Neural cell (in vitro differentiated cells): Measurements from ENCODE around the gene TDRKH. TPM values are rescaled to one million over a fixed set of nuclear protein-coding genes. Genes with fewer than 3 reads are reported as not detected.

Experiments used
- H2AFZ ChIP-seq: fragments of 200-600, 300-800 bp; sonication (generic), shearing (Covaris generic); 2 replicates; pipeline ENCODE4 v1.6.0; 2014; ENCODE audit warnings: low read depth, mild to moderate bottlenecking, antibody characterized with exemption, low read length, moderate library complexity
- H3F3A ChIP-seq: fragments of 200-600 bp; shearing (Covaris generic); 2 replicates; pipeline ENCODE4 v1.6.1; 2016; ENCODE audit warnings: mild to moderate bottlenecking, moderate library complexity, mixed read lengths, antibody characterized with exemption, low read length; ENCODE audit not compliant: insufficient read depth, poor library complexity, severe bottlenecking
- H3K27ac ChIP-seq: fragments of 200-600, 300-800 bp; sonication (generic), shearing (Covaris generic); 2 replicates; pipeline ENCODE4 v1.5.1; 2014; ENCODE audit warnings: mild to moderate bottlenecking, low read length, moderate library complexity
- H3K27me3 ChIP-seq: fragments of 300-800, 200-600 bp; sonication (generic), shearing (Covaris generic); 2 replicates; pipeline ENCODE4 v1.6.0; 2014; ENCODE audit warnings: mild to moderate bottlenecking, low read depth, low read length, moderate library complexity; ENCODE audit not compliant: insufficient read depth
- H3K36me3 ChIP-seq: fragments of 300-800, 200-600 bp; sonication (generic), shearing (Covaris generic); 2 replicates; pipeline ENCODE4 v1.5.1; 2014; ENCODE audit warnings: mild to moderate bottlenecking, antibody characterized with exemption, low read length, moderate library complexity; ENCODE audit not compliant: insufficient read depth
- H3K4me2 ChIP-seq: fragments of 300-800, 200-600 bp; sonication (generic), shearing (Covaris generic); 2 replicates; pipeline ENCODE4 v1.6.0; 2014; ENCODE audit warnings: mild to moderate bottlenecking, low read length
- H3K4me3 ChIP-seq: fragments of 300-800, 200-600 bp; sonication (generic), shearing (Covaris generic); 2 replicates; pipeline ENCODE4 v1.5.1; 2014; ENCODE audit warnings: mild to moderate bottlenecking, low read length, moderate library complexity
- H3K79me2 ChIP-seq: fragments of 200-600 bp; shearing (Covaris generic); replicated peaks from 2 replicates; pipeline ENCODE4 v1.6.0; 2014; ENCODE audit warnings: mild to moderate bottlenecking, low read length, moderate library complexity; ENCODE audit not compliant: insufficient read depth
- H3K9ac ChIP-seq: fragments of 300-800, 200-600 bp; sonication (generic), shearing (Covaris generic); 2 replicates; pipeline ENCODE4 v1.6.1; 2016; ENCODE audit warnings: mild to moderate bottlenecking, low read length, mixed read lengths
- H3K9me2 ChIP-seq: fragments of 200-600 bp; shearing (Covaris generic); 2 replicates; pipeline ENCODE4 v1.6.1; 2016; ENCODE audit warnings: mild to moderate bottlenecking, low read length, mixed read lengths; ENCODE audit not compliant: insufficient read depth
- H3K9me3 ChIP-seq: fragments of 200-600, 300-800 bp; sonication (generic), shearing (Covaris generic); 2 replicates; pipeline ENCODE4 v1.6.1; 2016; ENCODE audit warnings: mild to moderate bottlenecking, mixed run types, low read length, moderate library complexity, mixed read lengths
- H4K20me1 ChIP-seq: fragments of 200-600 bp; shearing (Covaris generic); 2 replicates; pipeline ENCODE4 v1.6.1; 2016; ENCODE audit warnings: mild to moderate bottlenecking, mixed run types; ENCODE audit not compliant: insufficient read depth
- CTCF ChIP-seq: fragments of 450-650 bp; IDR thresholded peaks from 2 replicates; pipeline ENCODE4 v1.5.1; 2014; ENCODE audit warnings: antibody characterized with exemption, mild to moderate bottlenecking, moderate library complexity; ENCODE audit not compliant: poor library complexity, severe bottlenecking
- EP300 ChIP-seq: fragments of 450-650 bp; conservative IDR thresholded peaks from 2 replicates; pipeline ENCODE4 v1.6.1; 2014; ENCODE audit warnings: antibody characterized with exemption, mild to moderate bottlenecking, moderate library complexity; ENCODE audit not compliant: poor library complexity, severe bottlenecking
- EZH2 ChIP-seq: fragments of 200-600, 300-800 bp; shearing (Covaris generic), sonication (generic); IDR thresholded peaks from 2 replicates; pipeline ENCODE4 v1.6.1; 2014; ENCODE audit warnings: antibody characterized with exemption, low read length, borderline replicate concordance, mild to moderate bottlenecking; ENCODE audit not compliant: insufficient read depth, poor library complexity, severe bottlenecking
- MXI1 ChIP-seq: fragments of 450-650 bp; conservative IDR thresholded peaks from 2 replicates; pipeline ENCODE4 v1.6.1; 2014; ENCODE audit warnings: antibody characterized with exemption, mild to moderate bottlenecking; ENCODE audit not compliant: poor library complexity, severe bottlenecking
- POLR2AphosphoS5 ChIP-seq: IDR thresholded peaks from 2 replicates; pipeline ENCODE4 v1.6.1; 2012
- RAD21 ChIP-seq: fragments of 450-650 bp; conservative IDR thresholded peaks from 2 replicates; pipeline ENCODE4 v1.6.1; 2014; ENCODE audit warnings: antibody characterized with exemption, mild to moderate bottlenecking, moderate library complexity
- REST ChIP-seq: IDR thresholded peaks from 2 replicates; pipeline ENCODE4 v1.6.1; 2012; ENCODE audit warnings: borderline replicate concordance
- SMC3 ChIP-seq: fragments of 450-650 bp; conservative IDR thresholded peaks from 2 replicates; pipeline ENCODE4 v1.6.1; 2014; ENCODE audit warnings: antibody characterized with exemption, mild to moderate bottlenecking, moderate library complexity; ENCODE audit not compliant: poor library complexity
- TAF1 ChIP-seq: IDR thresholded peaks from 2 replicates; pipeline ENCODE4 v1.6.1; 2012; ENCODE audit warnings: low read depth
- polyA plus RNA-seq: library from polyadenylated mRNA; depleted of rRNA; stranded (reverse); fragments of >200 nt; gene quantifications from 2 replicates; pipeline ENCODE4 v1.2.3, GENCODE V29; 2014

Gene TDRKH
- polyA plus RNA-seq, 1 donor from 2014 or later: 19.5 TPM

DNA sequence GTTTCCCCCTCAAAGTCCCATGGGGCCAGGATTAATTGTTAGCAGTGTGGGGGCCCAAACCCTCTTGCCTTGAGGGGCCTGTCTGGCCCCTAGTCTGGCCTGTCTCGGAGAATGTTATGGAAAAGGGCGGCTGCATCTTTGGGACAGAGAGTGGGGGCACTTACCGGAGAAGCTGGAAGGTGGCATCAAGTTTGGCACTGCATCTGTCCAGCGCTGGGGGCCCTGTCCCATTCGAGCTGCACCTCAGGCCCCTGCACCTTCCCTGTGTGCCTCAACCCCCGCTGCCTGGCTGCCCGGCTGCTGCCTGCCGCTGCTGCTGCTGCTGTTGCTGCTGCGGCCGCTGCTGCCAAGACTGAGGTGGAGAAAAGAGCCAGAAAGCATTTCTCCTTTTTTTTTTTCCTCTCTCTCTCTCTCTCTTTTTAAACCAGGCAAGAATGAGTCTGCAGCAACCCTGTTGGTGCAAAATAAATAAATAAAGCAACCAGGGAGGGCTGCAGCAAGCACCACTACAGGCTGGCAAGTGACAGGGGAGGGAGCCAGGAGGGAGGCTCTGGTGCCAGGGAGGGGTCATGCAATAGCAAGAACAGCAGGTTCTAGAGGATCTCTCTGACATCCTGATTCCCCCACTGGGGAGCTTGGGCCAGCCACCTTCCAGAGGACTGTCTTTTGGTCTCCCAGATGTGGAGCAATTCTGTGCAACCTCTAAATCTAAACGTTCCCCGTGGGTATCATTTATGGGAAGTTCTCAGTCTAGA, 14.9 kb upstream of the TDRKH start, which contains the start of gene LINGO4:
Gene LINGO4, minus strand, starts transcription at position 354 of the 755 bp plus-strand sequence. CDS start 2,715 bp downstream, outside the sequence.
- no peak for TF ChIP-seq SMC3
- TF ChIP-seq CTCF: no peak
- no peak for TF ChIP-seq RAD21
- no peak for TF ChIP-seq POLR2AphosphoS5
- TF ChIP-seq EZH2: no peak
- TF ChIP-seq EP300: no peak
- no peak for TF ChIP-seq TAF1
- no peak for TF ChIP-seq MXI1
- TF ChIP-seq REST: no peak
- Histone ChIP-seq H2AFZ (no peak within 1 kb of the TSS), H3K9me2 (no peaks in the 10 kb centered on the region), H3K9me3 (no peaks in the 10 kb centered on the region), H3F3A (no peaks in the 10 kb centered on the region), H3K4me3 (no peak within 1 kb of the TSS), H3K27me3 (no peaks in the 10 kb centered on the region), H3K9ac (no peak within 1 kb of the TSS), H3K79me2 (no peaks in the 10 kb centered on the region), H4K20me1 (no peaks in the 10 kb centered on the region), H3K36me3 (no peaks in the 10 kb centered on the region), H3K4me2 (no peak within 1 kb of the TSS), H3K27ac (no peak within 1 kb of the TSS)

- no peak overlapping the region for H3K9ac ChIP-seq
- no peaks in the 10 kb centered on the region for H3K9me3 ChIP-seq
- H3K9me2 ChIP-seq: no peaks in the 10 kb centered on the region
- H4K20me1 ChIP-seq: no peaks in the 10 kb centered on the region
- H3K4me2 ChIP-seq: no peak overlapping the region
- no peak overlapping the region for H3K27ac ChIP-seq
- no peaks in the 10 kb centered on the region for H3F3A ChIP-seq
- H2AFZ ChIP-seq: no peak overlapping the region
- H3K79me2 ChIP-seq: no peaks in the 10 kb centered on the region
- TF ChIP-seq EZH2: no peak
- TF ChIP-seq EP300: no peak
- TF ChIP-seq CTCF: no peak
- TF ChIP-seq RAD21: no peak
- H3K36me3 ChIP-seq: no peaks in the 10 kb centered on the region
- no peak overlapping the region for H3K4me3 ChIP-seq
- no peaks in the 10 kb centered on the region for H3K27me3 ChIP-seq
Observed at GRCh38 chr1:151803915-151804314, 13.6 kb upstream of the TDRKH start.
